ENCODE results near the gene KIF1B.
"Not testable (repeated sequence)": the region's sequence is repeated elsewhere in the genome, so short reads cannot be mapped to it uniquely, and the experiment has no call there.

The KIF1B gene

GRCh38 chr1:10196976-10197375 is 13.4 kb upstream of the KIF1B start:
- no peak for DNase-seq

GRCh38 chr1:10200620-10201019 is 9.8 kb upstream of the KIF1B start:
- no peak for DNase-seq

- no peak for DNase-seq
Observed at GRCh38 chr1:10204003-10204642, 6.2 kb upstream of the KIF1B start.

- not testable (repeated sequence) for DNase-seq
Observed at GRCh38 chr1:10205206-10205605, 5.2 kb upstream of the KIF1B start.

GRCh38 chr1:10207810-10208209 is 2.6 kb upstream of the KIF1B start:
- DNase-seq, result no peak

GRCh38 chr1:10208537-10208936 is 1.8 kb upstream of the KIF1B start:
- no peak for DNase-seq

GRCh38 chr1:10209590-10209904 is 823 bp upstream of the KIF1B start:
- DNase-seq, result no peak

GRCh38 chr1:10210841-10211804 is 753 bp downstream of the KIF1B start:
- no peak for DNase-seq

- DNase-seq, result no peak
Observed at GRCh38 chr1:10211805-10212410, 1.5 kb downstream of the KIF1B start.

GRCh38 chr1:10212476-10212875 is 2.1 kb downstream of the KIF1B start:
- DNase-seq, result no peak

GRCh38 chr1:10213186-10213705 is 2.9 kb downstream of the KIF1B start:
- no peak for DNase-seq

- DNase-seq, result no peak
Observed at GRCh38 chr1:10216090-10216749, 5.8 kb downstream of the KIF1B start.

- DNase-seq, result no peak
Observed at GRCh38 chr1:10217748-10218441, 7.5 kb downstream of the KIF1B start.

GRCh38 chr1:10220200-10220599 is 9.8 kb downstream of the KIF1B start:
- no peak for DNase-seq

GRCh38 chr1:10220657-10221056 is 10.3 kb downstream of the KIF1B start:
- DNase-seq, result not testable (repeated sequence)

GRCh38 chr1:10225573-10225972 is 15.2 kb downstream of the KIF1B start:
- no peak for DNase-seq

- DNase-seq, result no peak
Observed at GRCh38 chr1:10228528-10228927, 18.2 kb downstream of the KIF1B start.

GRCh38 chr1:10229903-10230302 is 19.5 kb downstream of the KIF1B start:
- DNase-seq, result no peak

GRCh38 chr1:10232163-10232562 is 21.8 kb downstream of the KIF1B start:
- DNase-seq, result no peak

- DNase-seq, result no peak
Observed at GRCh38 chr1:10236405-10237156, 26.2 kb downstream of the KIF1B start.

- DNase-seq, result no peak
Observed at GRCh38 chr1:10237157-10237539, 26.8 kb downstream of the KIF1B start.

- no peak for DNase-seq
Observed at GRCh38 chr1:10242135-10242534, 31.8 kb downstream of the KIF1B start.

All from central memory CD4-positive, alpha-beta T cell (primary cell).